Keratinocyte (primary cell): ENCODE results near the gene LZTR1. TPM values are rescaled to one million over a fixed set of nuclear protein-coding genes. Genes with fewer than 3 reads are reported as not detected.
"Not testable (repeated sequence)": the region's sequence is repeated elsewhere in the genome, so short reads cannot be mapped to it uniquely, and the experiment has no call there.

Experiments
- DNase-seq: peaks from one replicate; pipeline ENCODE4 v3.0.0-alpha.2; 2011; ENCODE audit warnings: low read depth, missing footprints, low spot score
- FAIRE-seq: peaks from 2 replicates; lab custom pipeline; 2011; peaks lifted over from hg19 to GRCh38; lab: Jason Lieb, UNC
- H2AFZ ChIP-seq: 2 replicates; pipeline ENCODE4 v1.6.0; 2012; ENCODE audit warnings: low read length, control low read depth, inconsistent platforms; ENCODE audit not compliant: control insufficient read depth
- H3K27ac ChIP-seq: 2 replicates; pipeline ENCODE4 v1.5.1; 2011; ENCODE audit warnings: low read length; ENCODE audit not compliant: control insufficient read depth, insufficient read depth
- H3K27me3 ChIP-seq: 3 replicates; pipeline ENCODE4 v1.6.0; 2011; ENCODE audit warnings: low read length; ENCODE audit not compliant: control insufficient read depth, insufficient read depth; ENCODE audit errors: extremely low read depth
- H3K36me3 ChIP-seq, 2 experiments: 2 replicates in 1 of 2; 3 replicates in 1 of 2; pipeline ENCODE4 v1.5.1; 2011; ENCODE audit warnings: low read length in 2 of 2, mild to moderate bottlenecking in 1 of 2; ENCODE audit not compliant: control insufficient read depth in 2 of 2, insufficient read depth in 2 of 2; ENCODE audit errors: extremely low read depth in 1 of 2
- H3K4me1 ChIP-seq: 3 replicates; pipeline ENCODE4 v1.5.1; 2011; ENCODE audit warnings: low read length; ENCODE audit not compliant: control insufficient read depth, insufficient read depth; ENCODE audit errors: extremely low read depth
- H3K4me2 ChIP-seq: 3 replicates; pipeline ENCODE4 v1.6.0; 2011; ENCODE audit warnings: low read depth, low read length; ENCODE audit not compliant: control insufficient read depth, insufficient read depth; ENCODE audit errors: extremely low read depth
- H3K4me3 ChIP-seq, 3 experiments: fragments of 200-600 bp in 1 of 3; sonication (generic) in 1 of 3; 2 replicates in 2 of 3; 3 replicates in 1 of 3; pipeline ENCODE4 v1.5.1; 2011 to 2016; ENCODE audit warnings: low read length in 3 of 3, mild to moderate bottlenecking in 3 of 3, control low read depth in 2 of 3, inconsistent platforms in 1 of 3, low read depth in 1 of 3, mixed read lengths in 1 of 3, mixed run types in 1 of 3, moderate library complexity in 1 of 3; ENCODE audit not compliant: control insufficient read depth in 2 of 3, insufficient read depth in 2 of 3; ENCODE audit errors: extremely low read depth in 1 of 3
- H3K79me2 ChIP-seq: 2 replicates; pipeline ENCODE4 v1.6.0; 2012; ENCODE audit warnings: low read length; ENCODE audit not compliant: control insufficient read depth, insufficient read depth
- H3K9ac ChIP-seq: 3 replicates; pipeline ENCODE4 v1.6.0; 2011; ENCODE audit warnings: low read length; ENCODE audit not compliant: control insufficient read depth, insufficient read depth; ENCODE audit errors: extremely low read depth
- H3K9me1 ChIP-seq: 3 replicates; pipeline ENCODE4 v1.6.0; 2011; ENCODE audit warnings: low read length; ENCODE audit not compliant: control insufficient read depth, insufficient read depth; ENCODE audit errors: extremely low read depth
- H3K9me3 ChIP-seq: 2 replicates; pipeline ENCODE4 v1.5.1; 2012; ENCODE audit warnings: low read depth, low read length; ENCODE audit not compliant: control insufficient read depth
- H4K20me1 ChIP-seq: 3 replicates; pipeline ENCODE4 v1.6.0; 2011; ENCODE audit warnings: low read length; ENCODE audit not compliant: control insufficient read depth, insufficient read depth; ENCODE audit errors: extremely low read depth
- EZH2 ChIP-seq: IDR thresholded peaks from one replicate; pipeline ENCODE4 v1.6.1; 2012; ENCODE audit warnings: inconsistent platforms, mild to moderate bottlenecking, low read length, moderate library complexity
- dilution Hi-C: fragments of 300-500 bp; cut with MboI; formaldehyde crosslinking; loops from one replicate; pipeline ENCODE4 v1.7.0; 2020; ENCODE audit warnings: low sequenced_read_pairs; ENCODE audit not compliant: extremely low pct_ligation_motif_present
- polyA plus RNA-seq, 5 experiments: library from polyadenylated mRNA; depleted of rRNA in 3 of 5; stranded (reverse) in 3 of 5; stranded (forward) in 1 of 5; unstranded in 1 of 5; fragments of >200 nt; gene quantifications; 1 replicate in 1 of 5; 2 replicates in 3 of 5; 3 replicates in 1 of 5; pipeline versions ENCODE4 v1.2.1 to v1.2.3, GENCODE V29; 2011 to 2012; ENCODE audit warnings: missing spikeins in 2 of 5, low read depth in 1 of 5, low replicate concordance in 1 of 5
- TF ChIP-seq, protein P1 (sequence below), 3 experiments: IDR thresholded peaks in 1 of 3; conservative IDR thresholded peaks in 1 of 3; optimal IDR thresholded peaks in 1 of 3; 2 replicates in 2 of 3; 3 replicates in 1 of 3; pipeline versions ENCODE3 to v1.5.1; 2011; ENCODE audit warnings: low read length in 3 of 3, mild to moderate bottlenecking in 3 of 3, moderate library complexity in 2 of 3, control low read depth in 1 of 3, inconsistent platforms in 1 of 3; ENCODE audit not compliant: insufficient read depth in 2 of 3; ENCODE audit errors: extremely low read depth in 1 of 3

Gene LZTR1
- polyA plus RNA-seq, 1 donor (not counting 4 experiments of a cell fraction or from before 2014, with no cell fraction given) = 37.0 TPM

DNA sequence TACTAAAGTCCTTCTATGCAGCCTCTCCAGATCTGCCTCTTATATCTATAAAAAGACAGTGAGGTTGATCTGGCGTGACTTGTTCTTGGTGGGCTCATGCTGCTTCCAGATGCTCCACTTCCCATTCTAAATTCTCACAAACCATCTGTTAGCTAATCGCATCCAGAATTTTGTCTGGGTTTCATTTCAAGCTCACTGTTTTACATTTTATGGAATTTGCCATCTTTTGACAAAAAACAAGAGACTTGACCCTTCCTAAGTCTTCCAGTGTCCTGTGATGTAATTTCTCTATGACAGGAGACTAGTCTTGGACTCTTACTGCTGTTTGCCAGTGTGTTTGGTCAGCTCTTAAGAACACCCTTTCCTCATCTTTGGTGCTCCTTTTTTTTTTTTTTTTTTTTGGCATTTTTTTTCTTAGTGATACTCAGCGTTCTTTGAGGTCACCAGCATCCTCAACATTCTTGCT lies 41.9 kb upstream of the LZTR1 start:
- H4K20me1 ChIP-seq = peaks cover 43% of the 10 kb centered on the region
- peaks cover 3 to 24% of the 10 kb centered on the region in 2 experiments for H3K36me3 ChIP-seq
- DNase-seq (no peak), FAIRE-seq (no peak)
- peaks cover 4% of the 10 kb centered on the region for H3K9me1 ChIP-seq
- H3K9ac ChIP-seq = no peak overlapping the region
- dilution Hi-C loops = no loop called here
- H3K79me2 ChIP-seq = peaks cover 93% of the 10 kb centered on the region
- no peak overlapping the region for H3K27ac ChIP-seq
- TF ChIP-seq, protein P1, sequence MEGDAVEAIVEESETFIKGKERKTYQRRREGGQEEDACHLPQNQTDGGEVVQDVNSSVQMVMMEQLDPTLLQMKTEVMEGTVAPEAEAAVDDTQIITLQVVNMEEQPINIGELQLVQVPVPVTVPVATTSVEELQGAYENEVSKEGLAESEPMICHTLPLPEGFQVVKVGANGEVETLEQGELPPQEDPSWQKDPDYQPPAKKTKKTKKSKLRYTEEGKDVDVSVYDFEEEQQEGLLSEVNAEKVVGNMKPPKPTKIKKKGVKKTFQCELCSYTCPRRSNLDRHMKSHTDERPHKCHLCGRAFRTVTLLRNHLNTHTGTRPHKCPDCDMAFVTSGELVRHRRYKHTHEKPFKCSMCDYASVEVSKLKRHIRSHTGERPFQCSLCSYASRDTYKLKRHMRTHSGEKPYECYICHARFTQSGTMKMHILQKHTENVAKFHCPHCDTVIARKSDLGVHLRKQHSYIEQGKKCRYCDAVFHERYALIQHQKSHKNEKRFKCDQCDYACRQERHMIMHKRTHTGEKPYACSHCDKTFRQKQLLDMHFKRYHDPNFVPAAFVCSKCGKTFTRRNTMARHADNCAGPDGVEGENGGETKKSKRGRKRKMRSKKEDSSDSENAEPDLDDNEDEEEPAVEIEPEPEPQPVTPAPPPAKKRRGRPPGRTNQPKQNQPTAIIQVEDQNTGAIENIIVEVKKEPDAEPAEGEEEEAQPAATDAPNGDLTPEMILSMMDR (optimal IDR thresholded peaks at IDR 0.05 in 1 of 3, IDR thresholded peaks at IDR 0.05 in 1 of 3, conservative IDR thresholded peaks at IDR 0.05 in 1 of 3; ENCODE audit: extremely low read depth in 1 of 3, insufficient read depth in 2 of 3, low read length in 3 of 3) = no peak
- TF ChIP-seq EZH2 = no peak
- H2AFZ ChIP-seq = no peak overlapping the region
- no peak overlapping the region for H3K4me3 ChIP-seq
- H3K9me3 ChIP-seq = no peaks in the 10 kb centered on the region
- H3K4me2 ChIP-seq = no peak overlapping the region
- peaks cover 27% of the 10 kb centered on the region for H3K4me1 ChIP-seq
- H3K27me3 ChIP-seq = no peaks in the 10 kb centered on the region

DNA sequence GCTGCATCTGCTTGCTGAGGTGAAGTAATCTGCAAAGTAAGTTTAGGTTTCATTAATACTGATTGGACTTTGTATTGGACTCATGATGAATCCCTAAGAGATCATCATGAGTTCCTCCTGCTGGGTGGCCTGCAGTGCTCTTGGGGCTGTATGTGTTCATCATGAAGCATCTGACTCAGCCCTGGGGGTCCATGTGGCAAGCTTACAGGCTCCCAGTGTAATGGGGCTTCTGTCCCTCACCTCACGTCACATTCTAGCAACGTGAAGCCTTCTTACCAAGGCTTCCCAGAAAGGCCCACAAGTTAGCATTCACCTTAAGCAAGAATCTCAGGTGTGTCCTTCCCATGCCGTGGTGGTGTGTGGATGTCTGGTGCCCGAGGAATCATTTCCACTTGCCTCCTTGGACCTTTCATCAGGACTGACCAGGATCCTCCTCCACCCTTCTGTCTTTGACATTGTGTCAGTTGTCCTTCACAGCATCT lies 41.2 kb upstream of the LZTR1 start:
- Histone ChIP-seq H3K36me3 (peaks cover 5 to 24% of the 10 kb centered on the region in 2 experiments), H3K27ac (no peak overlapping the region), H3K4me2 (no peak overlapping the region), H3K79me2 (peaks cover 93% of the 10 kb centered on the region), H3K4me1 (peaks cover 30% of the 10 kb centered on the region), H3K4me3 (no peak overlapping the region), H3K27me3 (no peaks in the 10 kb centered on the region), H4K20me1 (peaks cover 46% of the 10 kb centered on the region), H3K9me3 (no peaks in the 10 kb centered on the region), H2AFZ (no peak overlapping the region), H3K9ac (no peak overlapping the region), H3K9me1 (peaks cover 4% of the 10 kb centered on the region)
- FAIRE-seq (no peak), DNase-seq (no peak)
- TF ChIP-seq EZH2 = no peak
- TF ChIP-seq, protein P1 (optimal IDR thresholded peaks at IDR 0.05 in 1 of 3, IDR thresholded peaks at IDR 0.05 in 1 of 3, conservative IDR thresholded peaks at IDR 0.05 in 1 of 3; ENCODE audit: extremely low read depth in 1 of 3, insufficient read depth in 2 of 3, low read length in 3 of 3) = no peak
- dilution Hi-C loops = no loop called here

- peaks cover 31% of the 10 kb centered on the region for H3K4me1 ChIP-seq
- FAIRE-seq, dilution Hi-C loops, H3K27me3 ChIP-seq, H3K9me3 ChIP-seq, H3K27ac ChIP-seq, H2AFZ ChIP-seq, H3K4me2 ChIP-seq, H3K4me3 ChIP-seq, H3K9me1 ChIP-seq, H3K9ac ChIP-seq, DNase-seq: not testable (repeated sequence)
- peaks cover 35% of the 10 kb centered on the region for H4K20me1 ChIP-seq
- H3K36me3 ChIP-seq = peaks cover 5 to 14% of the 10 kb centered on the region in 2 experiments
- peaks cover 94% of the 10 kb centered on the region for H3K79me2 ChIP-seq
Measured at GRCh38 chr22:20942203-20942902, 39.7 kb upstream of the LZTR1 start.
